AG04449 (cell line): Measurements from ENCODE around the gene TSGA10.

ENCODE experiments used
- CTCF ChIA-PET: fragments of 350-600 bp; formaldehyde crosslinking; extraction: SDS; loops from one replicate; lab custom pipeline; 2021; ENCODE audit warnings: antibody characterized with exemption; lab: Yijun Ruan, JAX
- POLR2A ChIA-PET: fragments of 400-600, 350-600 bp; formaldehyde crosslinking; extraction: SDS; loops from one replicate; lab custom pipeline; 2020; ENCODE audit warnings: antibody characterized with exemption, inconsistent platforms; lab: Yijun Ruan, JAX
- DNase-seq: peaks from one replicate; pipeline ENCODE4 v3.0.0-alpha.2; 2010; ENCODE audit warnings: low read depth, low spot score
- H3K4me3 ChIP-seq: 2 replicates; pipeline ENCODE4 v1.5.1; 2011; ENCODE audit warnings: low read depth, mild to moderate bottlenecking, control low read depth, low read length
- CTCF ChIP-seq: IDR thresholded peaks from one replicate; pipeline ENCODE4 v1.5.1; 2011; ENCODE audit warnings: mild to moderate bottlenecking, moderate library complexity, low read length, control low read depth, inconsistent platforms; ENCODE audit not compliant: insufficient read depth; ENCODE audit errors: missing control alignments

TSGA10 gene

GRCh38 chr2:99190548-99190947 is 35.8 kb upstream of the TSGA10 start:
- no peak for DNase-seq
- POLR2A ChIA-PET, result no interaction called here

GRCh38 chr2:99188357-99188756 is 33.6 kb upstream of the TSGA10 start:
- no peak for TF ChIP-seq CTCF
- ChIA-PET CTCF (no interaction called here), POLR2A (no interaction called here)

More at GRCh38 chr2:99190548-99190947, 35.8 kb upstream of the TSGA10 start:
- no peak for TF ChIP-seq CTCF
- H3K4me3 ChIP-seq, result no peak overlapping the region
- CTCF ChIA-PET, result interaction anchor here (1.5 kb wide), 1 partner anchor 11 kb away, joined by 4 read pairs; no protein-coding TSS in a partner anchor

DNA sequence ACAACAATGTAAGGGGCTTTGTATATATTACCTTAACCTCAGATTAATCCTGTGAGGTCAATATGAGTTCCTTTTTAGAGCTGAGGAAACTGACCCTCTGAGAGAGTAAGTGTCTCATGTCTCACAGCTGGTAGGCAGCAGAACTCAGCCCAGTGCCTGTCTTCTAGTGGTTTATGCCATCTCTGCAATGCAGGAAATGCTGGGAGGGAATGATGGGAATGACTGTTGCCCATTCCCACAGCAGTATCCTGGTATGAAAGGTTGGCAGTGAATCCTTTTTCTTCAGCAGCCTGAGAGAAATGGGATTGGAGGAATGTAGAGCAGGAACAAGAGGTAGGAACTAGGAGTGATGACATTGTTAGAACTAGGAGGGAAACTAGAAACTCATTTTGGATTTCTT is 32.3 kb upstream of the TSGA10 start:
- ChIA-PET POLR2A (no interaction called here), CTCF (no interaction called here)
- no peak for TF ChIP-seq CTCF
- H3K4me3 ChIP-seq, result no peak overlapping the region
- no peak for DNase-seq

More at GRCh38 chr2:99188357-99188756, 33.6 kb upstream of the TSGA10 start:
- H3K4me3 ChIP-seq, result no peak overlapping the region
- DNase-seq, result no peak

- CTCF ChIA-PET, result interaction anchor here (0.6 to 1.2 kb wide), 3 partner anchors 13 to 153 kb away, joined by 3 to 4 read pairs (median 3); no protein-coding TSS in a partner anchor
- H3K4me3 ChIP-seq, result no peak overlapping the region
- no peak for TF ChIP-seq CTCF
- POLR2A ChIA-PET, result no interaction called here
- no peak for DNase-seq
Measured at GRCh38 chr2:99184811-99185210, 30.1 kb upstream of the TSGA10 start.

- H3K4me3 ChIP-seq, result no peak overlapping the region
- ChIA-PET POLR2A (no interaction called here), CTCF (interaction anchor here (1.9 kb wide), 1 partner anchor 153 kb away, joined by 6 read pairs; the partner anchor contains the start of genes EIF5B and TXNDC9)
- no peak for TF ChIP-seq CTCF
- DNase-seq, result no peak
Measured at GRCh38 chr2:99183025-99183424, 28.3 kb upstream of the TSGA10 start.

DNA sequence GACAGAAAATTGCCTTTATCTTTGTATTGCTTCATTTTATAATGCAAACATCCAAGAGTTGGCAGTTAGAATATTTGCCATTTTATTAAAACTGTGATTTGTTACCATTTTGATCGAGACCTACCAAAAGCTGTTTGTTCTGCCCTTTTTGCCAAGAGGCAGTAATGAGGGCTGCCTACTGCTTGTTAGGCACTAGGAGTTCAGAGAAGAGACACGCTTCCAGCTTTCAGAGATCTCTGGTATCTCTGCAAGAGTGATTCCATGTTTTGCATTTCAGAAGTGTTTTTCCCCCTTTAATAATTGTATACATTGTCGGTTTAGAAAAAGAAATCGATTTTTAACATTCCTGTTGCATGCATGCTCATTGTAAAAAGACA is 26.9 kb upstream of the TSGA10 start:
- peak overlapping the region; percentile 99 for H3K4me3 ChIP-seq
- CTCF ChIA-PET, result interaction anchor here (1.3 to 1.9 kb wide), 2 partner anchors 17 to 155 kb away, joined by 3 to 6 read pairs; partner anchors contain the start of genes EIF5B and TXNDC9
- DNase-seq, result no peak
- POLR2A ChIA-PET, result interaction anchor here (0.7 to 1.7 kb wide), 3 partner anchors 155 to 311 kb away, joined by 3 to 16 read pairs (median 3); partner anchors contain the start of genes EIF5B and TXNDC9
- no peak for TF ChIP-seq CTCF
